ENCODE results near the gene PLCXD3.

- TF ChIP-seq EZH2 (IDR thresholded peaks at IDR 0.05), result no peak
- TF ChIP-seq POLR2AphosphoS5 (IDR thresholded peaks at IDR 0.05; ENCODE audit: borderline replicate concordance, low read depth, low read length), result no peak
These were observed 75.1 kb downstream of the PLCXD3 start for GRCh38 chr5:41435276-41435675.

Data from SK-N-MC (cell line).